A673 (cell line): ENCODE data around the gene C10orf105.

Source experiments
- EZH2 ChIP-seq: fragments of 200-600 bp; sonication (generic); IDR thresholded peaks from 2 replicates; pipeline ENCODE4 v1.6.1; 2017; ENCODE audit warnings: borderline replicate concordance, low read depth, mild to moderate bottlenecking, mixed read lengths, antibody characterized with exemption, low read length; ENCODE audit not compliant: poor library complexity, severe bottlenecking
- TF ChIP-seq, protein P1 (sequence below): fragments of 300-800, 200-600 bp; sonication (generic); conservative IDR thresholded peaks from 2 replicates; pipeline ENCODE4 v1.5.1; 2017; ENCODE audit warnings: low read depth, mild to moderate bottlenecking, antibody characterized with exemption, low read length, moderate library complexity, mixed read lengths

DNA sequence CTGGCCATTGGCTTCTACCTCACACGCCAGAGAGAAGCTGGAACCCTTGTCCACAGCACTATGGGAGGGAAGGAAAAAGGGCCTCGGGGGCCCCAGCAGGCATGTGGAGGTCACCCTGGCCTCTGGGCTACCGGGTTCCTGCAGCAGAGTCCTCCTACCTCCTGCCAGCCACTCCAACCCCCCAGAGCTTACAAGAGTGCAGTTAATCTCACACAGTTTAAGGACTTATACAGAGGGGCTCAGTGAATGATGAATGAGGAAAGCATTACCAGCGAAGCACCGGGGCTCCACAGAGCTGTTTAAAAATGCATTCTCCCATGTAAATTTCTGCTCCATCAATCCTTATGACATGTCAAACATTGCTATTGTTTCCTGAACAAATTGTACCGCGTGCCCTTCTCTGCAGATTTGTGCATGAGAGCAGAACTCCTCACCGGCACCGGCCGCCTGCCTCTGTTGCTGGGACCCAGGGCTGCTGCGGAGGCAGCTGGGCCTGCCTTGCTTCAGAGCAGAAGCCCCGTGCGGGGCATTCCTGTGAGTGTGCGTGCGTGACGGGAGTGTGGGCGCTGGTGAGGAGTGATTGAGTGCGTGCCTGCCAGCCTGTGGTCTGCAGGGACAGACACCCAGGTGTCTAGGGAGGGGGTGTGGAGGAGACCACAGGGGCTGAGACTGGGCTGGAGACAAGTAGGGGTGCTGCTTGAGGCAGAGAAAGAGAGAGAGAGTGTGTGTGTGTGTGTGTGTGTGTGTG lies 52.8 kb downstream of the C10orf105 start:
- TF ChIP-seq, protein P1, sequence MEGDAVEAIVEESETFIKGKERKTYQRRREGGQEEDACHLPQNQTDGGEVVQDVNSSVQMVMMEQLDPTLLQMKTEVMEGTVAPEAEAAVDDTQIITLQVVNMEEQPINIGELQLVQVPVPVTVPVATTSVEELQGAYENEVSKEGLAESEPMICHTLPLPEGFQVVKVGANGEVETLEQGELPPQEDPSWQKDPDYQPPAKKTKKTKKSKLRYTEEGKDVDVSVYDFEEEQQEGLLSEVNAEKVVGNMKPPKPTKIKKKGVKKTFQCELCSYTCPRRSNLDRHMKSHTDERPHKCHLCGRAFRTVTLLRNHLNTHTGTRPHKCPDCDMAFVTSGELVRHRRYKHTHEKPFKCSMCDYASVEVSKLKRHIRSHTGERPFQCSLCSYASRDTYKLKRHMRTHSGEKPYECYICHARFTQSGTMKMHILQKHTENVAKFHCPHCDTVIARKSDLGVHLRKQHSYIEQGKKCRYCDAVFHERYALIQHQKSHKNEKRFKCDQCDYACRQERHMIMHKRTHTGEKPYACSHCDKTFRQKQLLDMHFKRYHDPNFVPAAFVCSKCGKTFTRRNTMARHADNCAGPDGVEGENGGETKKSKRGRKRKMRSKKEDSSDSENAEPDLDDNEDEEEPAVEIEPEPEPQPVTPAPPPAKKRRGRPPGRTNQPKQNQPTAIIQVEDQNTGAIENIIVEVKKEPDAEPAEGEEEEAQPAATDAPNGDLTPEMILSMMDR: no peak
- no peak for TF ChIP-seq EZH2
